CD1c-positive myeloid dendritic cell (primary cell): Measurements from ENCODE around the gene DUSP19.
A peak's percentile ranks its signal among the peaks of the same experiment; 100 is the strongest.

ENCODE experiments used
- DNase-seq: peaks from one replicate; pipeline ENCODE4 v3.0.0-alpha.2; 2016; ENCODE audit errors: extremely low spot score

DUSP19 gene

DNA sequence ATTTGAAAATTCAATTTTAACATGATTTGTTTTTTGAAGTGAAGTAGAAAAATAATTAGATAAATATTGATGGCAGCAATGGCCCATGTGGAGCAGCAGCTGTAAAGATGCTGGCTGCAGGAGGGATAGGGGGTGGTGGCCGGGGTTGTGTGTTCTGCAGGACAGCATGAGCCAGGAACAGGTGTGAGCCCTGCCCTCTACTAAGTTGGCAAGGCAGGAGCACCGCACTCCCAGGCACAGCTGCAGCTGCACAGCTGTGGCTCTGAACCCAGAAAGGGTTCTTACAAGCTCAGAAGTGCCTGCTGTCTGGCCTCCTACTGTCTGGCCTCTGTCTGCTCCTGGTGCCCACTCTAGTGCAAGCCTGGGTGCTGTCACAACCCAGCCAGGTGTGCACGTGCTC, 10.0 kb upstream of the DUSP19 start:
- DNase-seq = no peak

DNA sequence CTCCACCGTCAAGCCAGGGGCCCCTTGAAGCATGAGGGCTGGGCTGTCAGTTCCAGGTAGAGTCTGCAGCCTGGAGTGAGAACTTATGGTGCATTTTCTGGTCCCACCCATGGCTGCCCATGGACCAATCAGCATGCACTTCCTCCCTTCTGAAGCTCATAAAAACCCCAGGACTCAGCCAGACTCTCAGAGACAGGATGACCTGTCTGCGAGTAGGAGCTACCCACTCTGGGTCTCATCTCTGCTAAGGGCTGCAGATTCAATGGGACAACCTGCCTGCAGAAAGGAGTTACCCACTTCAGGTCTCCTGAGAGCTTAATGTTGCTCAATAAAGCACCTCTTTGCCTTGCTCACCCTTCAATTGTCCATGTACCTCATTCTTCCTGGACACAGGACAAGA, 9.4 kb upstream of the DUSP19 start:
- DNase-seq = no peak

DNA sequence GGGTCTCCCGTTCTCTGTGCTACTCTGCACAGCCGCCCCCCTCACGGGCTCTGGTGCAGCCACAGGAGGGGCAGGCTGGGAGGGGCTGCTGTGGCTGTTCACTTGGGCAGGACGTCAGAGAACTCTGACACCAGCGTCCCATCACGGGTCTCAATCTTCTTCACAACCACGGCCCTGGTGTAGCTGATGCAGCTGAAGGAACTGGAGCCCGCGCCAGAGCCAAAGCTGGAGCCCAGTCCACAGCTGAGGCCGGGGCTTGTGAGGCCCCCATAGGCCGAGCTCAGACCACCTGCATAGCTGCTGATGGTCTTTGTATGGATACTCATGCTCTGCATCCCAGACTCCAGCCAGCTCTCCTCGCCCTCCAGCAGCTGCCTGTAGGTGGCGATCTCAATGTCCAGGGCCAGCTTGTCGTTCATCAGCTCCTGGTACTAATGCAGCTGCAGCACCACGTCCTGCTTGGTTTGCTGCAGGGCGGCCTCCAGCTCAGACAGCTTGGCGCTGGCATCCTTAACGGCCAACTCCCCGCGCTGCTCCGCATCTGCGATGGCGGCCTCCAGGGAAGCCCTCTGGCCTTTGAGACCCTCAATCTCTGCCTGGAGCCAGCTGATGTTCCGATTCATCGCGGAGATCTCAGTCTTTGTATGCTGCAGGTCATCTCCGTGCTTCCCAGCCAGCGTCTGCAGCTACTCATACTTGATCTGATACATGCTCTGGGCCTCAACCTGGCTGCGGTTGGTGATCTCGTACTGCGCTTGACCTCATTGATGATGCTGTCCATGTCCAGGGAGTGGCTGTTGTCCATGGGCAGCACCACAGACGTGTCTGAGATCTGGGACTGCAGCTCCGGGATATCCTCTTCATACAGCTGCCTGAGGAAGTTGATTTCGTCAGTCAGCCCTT, 7.4 kb upstream of the DUSP19 start:
- no peak for DNase-seq

DNA sequence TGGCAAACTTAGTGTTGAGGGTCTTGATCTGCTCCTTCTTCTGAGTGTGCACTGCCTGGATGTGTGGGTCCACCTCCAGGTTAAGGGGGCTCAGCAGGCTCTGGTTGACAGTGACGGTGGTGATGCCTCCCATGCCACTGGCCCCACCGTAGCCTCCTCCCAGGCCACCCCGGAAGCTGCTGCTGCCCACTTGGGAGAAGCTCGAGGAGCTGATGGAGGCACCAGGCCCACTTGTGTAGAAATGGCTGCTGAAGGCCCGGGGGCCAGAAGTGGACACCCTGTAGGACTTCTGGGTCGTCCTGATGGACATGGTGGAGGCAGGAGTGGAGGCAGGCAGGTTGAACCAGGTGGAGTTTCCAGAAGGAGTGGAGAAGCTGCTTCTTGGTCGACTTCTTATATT, 6.4 kb upstream of the DUSP19 start:
- DNase-seq = no peak

DNA sequence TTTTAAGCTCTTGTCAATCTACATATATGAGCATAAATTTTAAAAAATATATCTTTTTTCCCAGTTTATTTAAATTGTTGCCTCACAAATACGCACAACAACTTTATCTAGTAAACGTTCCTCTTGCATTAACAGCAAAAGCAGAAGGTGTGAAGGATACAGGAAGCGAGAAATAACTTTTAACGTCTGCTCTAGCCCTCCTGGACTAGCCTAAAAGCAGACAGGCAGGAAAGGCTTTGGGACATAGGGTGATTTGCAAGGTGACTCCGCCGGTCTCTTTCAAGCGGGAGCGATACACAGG, 434 bp upstream of the DUSP19 start:
- DNase-seq = peak; percentile 37

DNA sequence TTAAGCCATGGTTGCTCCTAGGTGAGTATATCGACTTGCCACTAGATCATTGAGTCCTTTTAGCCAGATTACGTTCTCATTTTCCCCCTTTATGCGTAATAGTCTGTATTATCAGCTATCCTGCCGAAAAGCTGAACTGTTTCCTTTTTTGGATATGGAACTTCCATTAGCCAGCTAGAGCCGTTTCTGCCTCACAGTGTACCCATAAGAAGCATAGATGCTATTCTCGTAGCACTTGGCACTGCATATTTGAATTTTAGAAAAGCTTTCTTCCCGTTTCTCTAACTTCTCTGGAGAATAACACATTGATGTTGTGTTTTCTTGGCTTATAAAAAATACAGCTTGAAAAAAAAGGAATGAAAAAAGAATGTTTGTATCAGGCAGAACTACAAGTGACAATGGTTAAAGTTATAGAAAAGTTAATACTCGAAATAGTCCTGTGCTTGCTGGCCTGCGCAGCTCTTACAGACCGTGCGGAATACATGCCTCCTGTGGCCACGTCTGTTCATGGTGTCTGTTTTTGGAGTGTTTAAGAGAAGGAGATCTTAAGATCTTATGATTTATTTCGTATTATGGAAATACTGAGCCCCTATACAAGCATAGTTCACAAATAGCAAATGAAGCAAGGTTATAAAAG, 710 bp downstream of the DUSP19 start:
- peak; percentile 12 for DNase-seq

DNA sequence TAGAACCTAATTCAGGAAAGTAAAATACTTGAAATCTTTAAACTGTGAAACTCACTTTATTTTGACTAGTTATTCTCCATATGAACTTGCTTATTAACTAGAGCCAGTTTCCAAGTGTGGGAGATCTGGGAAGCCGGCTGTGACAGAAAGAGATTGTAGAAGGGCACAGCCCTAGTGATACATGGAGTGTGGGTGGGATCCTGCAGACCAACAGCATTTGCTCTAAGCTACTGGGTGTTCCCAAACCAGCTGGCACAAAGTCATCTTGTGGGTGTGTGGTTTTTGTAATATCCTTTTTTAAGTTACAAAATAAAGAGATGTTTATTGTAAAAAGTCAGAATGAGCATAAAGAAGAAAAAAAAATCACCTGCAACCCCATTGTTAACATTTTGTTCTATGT, 3.4 kb downstream of the DUSP19 start:
- no peak for DNase-seq

DNA sequence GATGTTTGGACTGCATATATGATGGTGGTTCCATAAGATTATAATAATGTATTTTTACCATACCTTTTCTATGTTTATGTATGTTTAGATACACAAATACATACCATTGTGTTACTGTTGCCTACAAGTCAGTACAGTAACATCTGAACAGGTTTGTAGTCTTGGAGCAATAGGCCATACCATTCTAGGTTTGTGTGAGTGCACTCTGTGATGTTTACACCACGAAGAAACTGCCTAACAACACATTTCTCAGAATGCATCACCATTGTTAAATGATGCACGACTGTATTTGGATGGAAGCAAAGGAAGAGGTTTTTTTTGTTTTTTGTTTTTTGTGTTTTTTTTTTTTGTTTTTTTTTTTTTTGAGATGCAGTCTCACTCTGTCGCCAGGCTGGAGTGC, 9.5 kb downstream of the DUSP19 start:
- no peak for DNase-seq

DNA sequence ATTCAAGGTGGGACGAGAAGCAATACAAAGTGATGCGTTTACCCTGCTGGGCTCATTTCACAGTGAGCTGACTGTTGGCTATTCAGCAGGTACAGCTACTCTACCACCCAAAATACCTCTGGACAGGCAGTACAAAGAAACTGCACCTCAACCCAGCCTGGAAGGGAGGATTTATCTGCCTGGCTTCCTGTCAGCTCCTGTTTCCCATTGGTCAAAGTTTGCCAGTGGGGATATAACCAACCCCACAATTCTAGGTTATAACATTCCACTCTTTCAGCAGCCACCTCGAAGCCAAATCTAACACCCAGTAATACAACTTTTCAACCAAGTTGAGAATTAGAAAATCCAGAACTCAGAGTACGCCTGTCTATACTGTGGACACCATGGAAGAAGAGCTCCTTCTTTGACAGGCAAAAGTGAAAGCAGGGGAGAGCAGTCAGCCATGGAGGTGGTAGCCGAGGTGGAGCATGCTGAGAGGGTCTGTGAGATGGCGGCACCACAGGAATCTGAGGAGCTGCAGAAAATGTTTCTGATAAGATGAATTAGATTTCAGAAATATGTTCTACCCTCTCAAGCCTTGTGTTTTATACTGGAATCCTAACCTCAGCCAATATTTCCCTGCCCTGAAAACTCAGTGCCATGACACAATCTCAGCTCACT, 10.8 kb downstream of the DUSP19 start:
- no peak for DNase-seq

DNA sequence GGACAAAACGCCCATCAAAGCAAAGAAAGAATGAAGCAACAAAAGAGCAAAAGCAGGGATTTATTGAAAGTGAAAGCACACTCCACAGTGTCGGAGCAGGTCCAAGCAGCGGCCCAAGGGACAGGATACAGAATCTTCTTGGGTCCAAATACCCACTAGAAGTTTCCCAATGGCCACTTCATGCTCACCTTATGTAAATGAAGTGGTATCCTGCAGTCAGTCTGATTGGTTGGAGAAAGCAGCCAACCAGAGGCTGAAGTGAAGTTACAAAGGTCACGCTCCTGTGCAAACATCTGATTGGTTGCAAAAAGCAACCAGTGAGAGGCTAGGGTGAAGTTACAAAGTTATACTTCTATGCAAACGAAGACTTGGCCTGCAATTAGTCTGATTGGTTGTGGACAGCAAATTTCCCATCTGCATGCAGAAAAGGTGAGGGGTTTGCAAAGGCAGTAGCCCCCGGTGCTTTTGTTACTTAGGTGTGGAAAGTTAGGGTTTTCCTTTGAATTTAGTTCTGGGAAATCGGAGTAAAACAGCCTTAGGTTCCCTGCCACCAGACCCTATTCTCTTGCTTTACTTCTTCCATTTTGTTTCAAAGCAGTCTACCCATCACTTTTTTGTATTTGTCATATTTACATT, 12.9 kb downstream of the DUSP19 start:
- DNase-seq = no peak

DNA sequence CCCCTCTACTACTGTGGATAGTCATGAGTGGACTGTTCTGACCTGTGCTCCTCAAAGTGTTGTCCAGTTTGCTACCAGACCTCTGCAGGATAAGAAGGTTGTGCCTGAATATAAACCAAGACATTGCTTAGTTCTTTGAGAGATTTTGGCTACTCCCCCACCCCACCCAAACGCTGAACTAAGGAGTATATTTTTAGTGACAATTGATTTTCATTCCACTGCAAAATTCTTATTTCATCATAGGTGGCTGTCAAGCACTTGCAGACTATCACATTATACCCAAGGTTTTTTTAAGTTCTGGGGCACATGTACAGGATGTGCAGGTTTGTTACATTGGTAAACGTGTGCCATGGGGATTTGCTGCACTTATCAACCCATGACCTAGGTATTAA, 13.4 kb downstream of the DUSP19 start:
- no peak for DNase-seq

DNA sequence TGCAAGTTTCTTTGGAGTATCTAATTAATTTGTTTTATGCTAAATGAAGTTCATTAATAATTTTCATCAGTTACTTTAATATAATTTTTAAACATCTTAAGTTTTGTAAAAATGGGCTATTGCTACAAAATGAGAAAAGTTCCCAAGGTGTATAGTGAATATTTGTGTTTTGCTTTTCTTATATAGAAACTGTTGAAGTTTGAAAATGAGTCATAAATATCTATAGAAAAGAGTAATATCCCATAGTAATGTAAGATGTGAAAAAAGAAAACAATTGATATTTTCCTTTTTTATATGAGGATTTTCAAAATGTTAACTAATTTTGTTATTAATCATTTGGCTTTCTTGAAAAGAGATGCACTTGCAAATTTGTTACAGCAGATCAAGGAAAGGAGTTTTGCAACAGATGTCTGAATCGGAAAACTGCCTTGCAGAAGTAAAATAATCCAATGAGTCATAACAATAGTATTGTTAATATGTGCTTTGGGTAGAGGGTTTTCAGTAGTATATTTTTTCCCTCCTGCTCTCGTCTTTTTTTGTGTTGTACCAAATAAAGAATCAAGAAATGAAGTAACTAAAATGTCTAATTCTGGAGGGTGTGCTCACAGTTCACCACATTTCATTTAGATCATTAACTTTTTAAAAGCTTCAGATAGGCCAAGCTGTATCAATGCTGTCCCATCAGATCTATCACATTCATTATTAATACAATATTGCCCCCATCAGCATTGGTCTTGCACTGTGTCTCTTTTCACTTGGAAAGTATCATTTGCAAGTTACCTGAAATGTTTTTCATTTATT, 15.5 kb downstream of the DUSP19 start:
- no peak for DNase-seq

DNA sequence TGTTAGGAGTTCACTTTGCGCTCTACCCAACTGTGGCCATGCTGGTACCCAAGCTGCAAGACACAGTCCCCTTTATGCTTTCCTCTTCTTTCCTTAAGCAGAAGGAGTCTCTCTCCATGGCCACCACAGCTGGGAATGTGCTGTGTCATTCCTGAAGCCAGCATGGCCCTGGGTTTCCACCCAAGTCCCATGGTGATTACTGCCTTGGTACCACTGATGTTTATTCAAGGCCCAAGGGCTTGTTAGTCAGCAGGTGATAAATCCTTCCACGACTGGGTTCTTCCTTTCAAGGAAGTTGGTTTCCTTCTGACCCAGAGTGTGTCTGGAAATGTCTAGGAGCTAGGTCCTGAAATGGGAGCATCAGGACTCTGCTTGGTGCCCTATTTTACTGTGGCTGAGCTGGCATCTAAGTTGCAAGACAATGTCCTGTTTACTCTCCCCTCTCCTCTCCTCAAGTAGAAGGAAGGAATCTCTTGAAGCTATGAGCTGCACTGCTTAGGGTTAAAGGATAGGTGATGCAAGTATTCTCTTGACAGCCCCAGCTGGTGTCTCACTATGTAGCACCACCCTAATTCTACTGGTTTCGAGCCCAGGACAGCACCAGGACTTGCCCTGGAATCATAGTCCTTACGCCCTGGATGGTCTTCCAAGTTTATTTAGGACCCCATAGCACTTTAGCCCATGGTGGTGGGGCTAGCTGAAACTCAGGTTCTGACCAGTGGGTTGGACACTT, 27.0 kb downstream of the DUSP19 start:
- no peak for DNase-seq

DNA sequence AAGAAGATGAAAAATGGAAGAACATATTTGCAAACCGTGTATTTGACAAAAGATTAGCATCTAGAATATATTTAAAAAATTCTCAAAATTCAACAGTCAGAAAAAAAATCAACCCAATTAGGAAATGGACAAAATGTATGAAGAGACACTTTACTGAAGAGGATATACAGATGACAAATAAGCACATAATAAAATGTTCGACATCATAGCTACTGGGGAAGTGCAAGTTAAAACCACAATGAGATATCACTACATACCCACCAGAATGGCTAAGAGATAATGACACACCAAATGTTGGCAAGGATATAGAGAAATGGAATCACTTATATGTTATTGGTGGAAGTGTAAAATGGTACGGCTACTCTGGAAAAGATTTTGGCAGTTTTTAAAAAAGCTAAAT, 34.0 kb downstream of the DUSP19 start:
- DNase-seq = no peak

DNA sequence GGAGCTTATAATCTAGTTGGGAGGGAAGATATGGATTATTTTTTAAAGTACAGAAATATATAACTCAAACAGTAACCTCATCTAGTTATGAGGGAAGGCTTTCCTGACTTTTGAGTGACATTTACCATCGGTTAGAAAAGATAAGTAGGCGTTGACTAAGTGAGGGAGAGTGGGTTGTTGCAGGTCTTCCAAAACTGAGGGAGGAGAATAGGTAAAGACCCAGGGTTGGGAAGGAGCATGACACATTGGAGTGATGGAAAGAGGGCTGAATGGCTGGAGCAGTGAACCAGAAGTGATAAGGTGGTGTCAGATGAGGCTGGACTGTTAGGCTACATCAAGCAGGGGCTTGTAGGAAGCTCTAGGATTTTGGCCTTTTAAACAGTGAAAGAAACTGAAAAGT, 35.1 kb downstream of the DUSP19 start:
- no peak for DNase-seq

DNA sequence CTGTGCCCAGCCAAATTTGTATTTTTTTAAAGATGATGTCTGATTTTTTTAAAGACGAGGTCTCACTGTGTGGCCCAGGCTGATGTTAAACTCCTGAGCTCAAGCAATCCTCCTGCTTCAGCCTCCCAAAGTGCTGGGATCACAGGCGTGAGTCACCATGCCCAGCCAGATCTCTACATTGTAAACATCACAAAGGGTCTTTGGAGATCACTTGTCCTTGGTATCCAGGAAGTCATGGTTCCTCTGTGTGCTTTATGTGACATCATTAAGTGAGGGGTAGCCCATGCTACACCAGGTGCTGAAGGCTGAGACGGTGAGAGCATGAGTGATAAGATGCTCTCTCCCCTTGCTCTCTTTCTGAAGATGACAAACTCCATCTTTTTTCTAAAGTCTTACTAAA, 38.7 kb downstream of the DUSP19 start:
- DNase-seq = no peak

DNA sequence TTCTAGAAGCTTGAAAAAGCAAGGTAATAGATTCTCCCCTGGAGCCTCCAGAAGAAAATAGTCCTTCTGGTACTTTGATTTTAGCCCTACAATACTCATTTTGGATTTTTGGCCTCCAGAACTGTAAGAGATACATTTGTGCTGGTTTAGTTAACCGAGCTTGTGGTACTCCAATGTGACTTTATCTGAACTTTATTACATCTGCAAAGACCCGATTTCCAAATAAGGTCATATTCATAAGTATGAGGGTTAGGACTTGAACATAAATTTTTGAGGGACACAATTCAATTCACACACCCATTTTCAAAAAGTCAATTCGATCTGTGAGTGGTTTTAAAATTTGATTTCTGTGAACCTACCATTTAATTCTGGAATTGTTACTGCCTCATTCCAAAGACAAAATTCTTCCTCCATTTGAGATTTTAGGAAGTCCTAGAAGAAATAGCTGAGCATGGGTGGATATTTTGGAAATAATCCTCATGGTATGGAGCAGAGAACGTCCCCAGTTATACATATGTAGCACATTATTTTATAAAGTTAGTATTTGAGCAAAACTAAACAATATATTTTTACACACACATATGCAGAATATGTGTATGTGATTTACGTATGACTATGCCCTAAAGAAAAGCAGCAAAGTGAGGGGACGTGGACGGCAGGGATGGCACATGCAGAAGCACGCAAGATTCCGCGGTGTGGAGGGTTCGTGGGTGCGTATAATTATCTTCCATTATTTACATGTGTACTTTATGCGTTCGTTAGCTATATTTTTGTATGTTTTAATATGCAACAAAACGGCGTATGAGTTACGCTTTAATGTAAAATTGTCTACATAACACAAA, 44.8 kb downstream of the DUSP19 start:
- no peak for DNase-seq

DNA sequence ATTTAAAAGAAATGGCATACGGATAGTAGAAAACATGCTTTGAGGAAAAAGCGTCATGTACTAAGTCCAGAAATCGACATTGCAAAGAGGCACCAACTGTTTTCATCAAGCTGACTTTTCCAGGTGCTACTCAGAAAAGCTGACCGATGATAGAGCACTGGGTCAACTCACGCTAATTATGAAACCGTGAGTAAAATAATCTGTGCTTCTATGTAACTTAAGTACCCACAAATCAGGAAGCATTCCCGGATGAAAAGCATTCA, 45.3 kb downstream of the DUSP19 start:
- DNase-seq = no peak

DNA sequence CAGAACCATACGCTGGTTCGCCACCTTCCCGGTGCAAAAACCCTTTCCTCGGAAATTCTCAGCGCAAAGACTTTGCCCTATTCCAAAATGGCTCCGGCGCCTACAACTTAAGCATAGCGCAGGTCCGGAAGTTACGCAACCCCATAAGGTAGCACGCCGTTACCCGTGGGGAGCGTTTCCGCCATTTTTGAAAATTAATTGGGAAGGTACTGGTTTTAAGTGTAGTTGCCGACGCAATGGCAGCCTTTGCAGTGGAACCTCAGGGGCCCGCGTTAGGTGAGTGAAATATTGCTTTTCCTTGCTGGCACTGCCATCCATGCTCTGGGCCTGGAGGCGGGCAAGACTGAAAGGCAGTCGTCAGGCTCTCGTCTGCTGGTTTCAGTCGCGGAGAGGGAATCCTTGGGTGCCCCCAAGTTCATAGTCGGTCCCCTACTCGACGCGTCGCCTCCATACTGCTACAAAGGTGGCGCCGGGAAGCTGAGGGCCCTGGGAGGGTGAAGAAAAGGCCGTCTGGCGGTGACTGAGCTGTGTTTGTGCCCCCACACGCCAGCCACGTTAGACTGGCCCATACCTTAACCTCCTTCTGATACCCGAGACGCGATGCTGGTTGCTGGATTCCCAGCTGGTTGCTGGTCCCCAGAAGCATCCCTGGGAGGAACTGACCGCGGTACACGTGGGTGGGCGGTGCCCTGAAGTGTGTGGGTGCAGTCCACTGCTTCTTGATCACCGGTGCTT, 45.8 kb downstream of the DUSP19 start, which contains the start of gene NUP35:
NUP35 (plus strand) TSS at position 222 of the 735 bp plus-strand sequence; CDS start at position 237, 15 bp downstream.
- peak; percentile 96 for DNase-seq

DNA sequence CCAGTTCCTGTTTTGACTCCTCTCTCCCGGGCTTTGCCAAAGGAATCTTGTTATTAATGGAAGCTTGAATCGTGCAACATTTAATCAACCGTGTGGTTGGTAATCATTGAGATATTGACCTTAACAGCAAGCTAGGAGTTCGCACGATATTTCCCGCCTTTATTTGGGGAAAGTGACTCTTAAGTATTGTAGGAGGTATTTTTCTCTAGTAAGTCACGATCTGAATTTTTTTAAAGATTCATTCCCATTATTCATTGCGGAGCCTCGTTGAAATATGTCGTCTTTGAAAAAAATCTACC, 46.4 kb downstream of the DUSP19 start:
- no peak for DNase-seq
